Measurements from ENCODE around the gene FMNL2.
A peak's percentile ranks its signal among the peaks of the same experiment; 100 is the strongest.

Gene FMNL2

GRCh38 chr2:152427902-152428301, 92.9 kb downstream of the FMNL2 start:
- no peak for DNase-seq

- no peak for DNase-seq
Measured at GRCh38 chr2:152428800-152429582, 94.0 kb downstream of the FMNL2 start.

- no peak for DNase-seq
Measured at GRCh38 chr2:152430876-152431275, 95.9 kb downstream of the FMNL2 start.

GRCh38 chr2:152431370-152432098, 96.6 kb downstream of the FMNL2 start:
- DNase-seq: peak; percentile 12 to 39

- peak; percentile 88 to 92 for DNase-seq
Measured at GRCh38 chr2:152432206-152432653, 97.3 kb downstream of the FMNL2 start.

DNA sequence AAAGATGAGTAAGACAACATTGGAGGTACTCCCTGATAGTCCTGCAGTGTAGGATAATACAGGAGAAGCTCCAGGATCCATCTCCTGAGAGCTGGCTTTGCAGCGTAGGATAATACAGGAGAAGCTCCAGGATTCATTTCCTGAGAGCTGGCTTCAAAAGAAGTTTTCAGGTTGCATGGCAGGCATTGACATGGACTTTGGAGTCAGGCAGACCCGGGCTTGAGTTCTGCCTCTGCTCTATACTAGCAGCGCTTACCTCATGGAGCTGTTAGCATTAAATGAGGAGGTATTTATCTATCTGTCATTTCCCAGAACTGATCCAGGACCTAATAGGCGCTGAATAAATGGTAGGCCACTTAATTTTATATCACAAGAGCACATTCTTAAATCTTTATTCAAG, 97.8 kb downstream of the FMNL2 start:
- DNase-seq: no peak

GRCh38 chr2:152433289-152433688, 98.3 kb downstream of the FMNL2 start:
- no peak for DNase-seq

DNA sequence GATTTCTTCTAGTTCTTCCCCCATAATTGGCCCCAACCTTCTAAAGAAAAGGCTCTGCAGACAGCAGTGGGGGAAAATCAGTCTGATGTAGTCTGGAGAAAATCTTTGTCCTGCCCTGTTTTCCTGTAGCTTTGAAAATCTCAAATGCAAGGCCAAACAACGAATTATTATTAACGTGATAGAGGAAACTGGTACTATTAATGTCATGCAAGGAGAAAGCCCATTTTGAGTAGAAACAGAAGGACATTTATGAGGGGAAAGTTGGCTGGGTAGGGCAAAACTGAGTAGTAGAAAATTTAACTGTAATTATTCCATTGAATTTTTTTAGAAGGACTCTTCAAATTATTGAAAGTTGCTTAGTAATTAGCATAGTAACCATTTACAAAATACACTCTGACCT, 98.8 kb downstream of the FMNL2 start:
- no peak for DNase-seq

- DNase-seq: peak; percentile 95 to 99
Measured at GRCh38 chr2:152434395-152435182, 99.6 kb downstream of the FMNL2 start.

- DNase-seq: no peak
Measured at GRCh38 chr2:152436148-152436547, 101.2 kb downstream of the FMNL2 start.

DNA sequence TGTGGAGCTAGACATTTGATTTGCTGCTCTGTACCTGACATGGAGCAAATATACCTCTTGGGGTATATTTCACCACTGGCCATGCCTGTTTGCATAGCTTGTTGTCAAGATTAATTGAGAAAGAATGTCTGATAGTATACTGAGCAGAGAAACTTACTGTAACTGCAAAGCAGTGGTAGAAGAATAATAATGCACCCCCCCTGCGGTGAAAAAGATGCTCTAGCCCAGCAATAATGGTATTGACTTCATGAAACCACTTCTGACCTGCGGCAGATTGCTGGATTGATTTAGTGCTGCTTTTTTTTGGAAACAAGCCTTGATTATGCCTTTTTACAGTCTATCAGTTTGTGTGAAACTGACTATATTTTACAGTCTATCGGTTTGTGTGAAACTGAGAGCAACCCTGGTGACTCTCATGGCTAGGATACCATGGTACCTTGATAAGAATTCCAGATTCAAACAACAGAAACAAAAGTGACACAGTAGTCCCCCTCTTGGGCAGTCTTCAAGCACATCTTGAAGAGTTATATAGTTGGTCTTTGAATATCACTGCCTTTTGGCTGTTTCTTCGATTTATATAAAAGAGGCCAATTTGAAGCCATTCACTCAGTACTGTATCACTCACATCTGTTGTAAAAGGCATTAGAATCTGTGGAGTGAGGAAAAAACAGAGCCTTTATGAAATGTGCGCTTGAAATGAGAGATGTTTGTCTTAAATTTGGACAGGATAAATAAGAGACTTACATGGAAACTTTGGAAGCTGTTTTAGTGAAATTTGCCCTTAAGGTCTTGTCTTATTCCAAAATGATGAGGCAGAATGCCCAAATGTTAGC, 102.5 kb downstream of the FMNL2 start:
- no peak for DNase-seq

- DNase-seq: no peak
Measured at GRCh38 chr2:152440049-152440448, 105.1 kb downstream of the FMNL2 start.

GRCh38 chr2:152440460-152440859, 105.5 kb downstream of the FMNL2 start:
- no peak for DNase-seq

DNA sequence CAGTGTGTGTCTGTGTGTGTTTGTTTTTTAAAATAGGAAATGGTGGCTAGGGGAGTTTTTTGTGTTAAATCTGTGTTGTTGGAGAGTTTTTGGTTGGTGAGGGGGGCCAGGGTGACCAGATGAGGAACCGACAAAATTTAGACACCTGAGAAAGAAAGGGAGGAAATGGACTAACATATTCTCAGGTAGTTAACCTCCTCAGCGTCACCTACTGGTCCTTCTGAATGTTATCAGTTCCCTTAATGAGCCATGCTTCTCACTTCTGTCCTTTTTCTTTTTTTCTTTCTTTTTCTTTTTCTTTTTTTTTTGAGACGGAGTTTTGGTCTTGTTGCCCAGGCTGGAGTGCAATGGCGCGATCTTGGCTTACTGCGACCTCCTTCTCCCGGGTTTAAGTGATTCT, 107.0 kb downstream of the FMNL2 start:
- DNase-seq: no peak

- no peak for DNase-seq
Measured at GRCh38 chr2:152443771-152444170, 108.8 kb downstream of the FMNL2 start.

GRCh38 chr2:152444448-152444847, 109.5 kb downstream of the FMNL2 start:
- DNase-seq: no peak

GRCh38 chr2:152445375-152445774, 110.4 kb downstream of the FMNL2 start:
- DNase-seq: no peak

DNA sequence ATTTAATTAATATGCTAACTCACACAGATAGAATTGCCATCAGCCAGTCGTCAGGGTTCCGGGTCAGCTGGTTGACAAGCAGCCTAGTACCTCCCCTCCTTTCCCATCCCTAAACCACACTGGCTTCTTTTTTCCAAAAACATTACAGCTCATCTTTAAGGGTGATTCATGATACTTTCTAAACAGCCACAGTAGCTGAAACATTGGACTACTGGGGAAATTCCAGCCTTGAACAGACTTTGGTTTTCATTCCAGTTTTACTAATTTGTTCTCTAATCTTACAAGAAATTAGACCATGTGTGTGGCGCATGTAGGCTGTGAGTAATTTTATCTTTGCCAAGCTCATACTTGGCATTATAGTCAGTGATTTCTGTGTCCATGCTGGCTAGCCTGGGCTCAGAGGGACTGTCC, 110.8 kb downstream of the FMNL2 start:
- DNase-seq: no peak

- DNase-seq: no peak
Measured at GRCh38 chr2:152446213-152446612, 111.2 kb downstream of the FMNL2 start.

DNA sequence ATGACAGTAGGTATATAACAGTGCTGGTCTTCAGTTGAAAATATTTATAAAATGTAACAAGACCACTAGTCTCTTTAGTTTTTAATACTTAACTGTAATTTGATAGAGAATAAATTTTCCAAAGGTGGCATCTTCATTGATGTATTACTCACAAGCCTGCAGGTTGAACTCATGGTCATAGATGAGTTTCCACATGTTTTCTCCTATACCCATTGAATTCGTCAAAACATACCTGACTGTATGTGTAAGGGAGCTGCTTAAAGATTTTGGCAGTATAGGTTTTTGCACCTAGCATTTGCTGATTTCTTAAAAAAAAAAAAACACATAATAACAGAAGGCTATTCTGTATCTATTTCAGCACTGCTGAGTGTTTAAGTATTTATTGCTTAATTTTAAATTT, 112.9 kb downstream of the FMNL2 start:
- DNase-seq: no peak

- no peak for DNase-seq
Measured at GRCh38 chr2:152448606-152449005, 113.6 kb downstream of the FMNL2 start.

GRCh38 chr2:152449578-152449977, 114.6 kb downstream of the FMNL2 start:
- DNase-seq: no peak

- no peak for DNase-seq
Measured at GRCh38 chr2:152450176-152450575, 115.2 kb downstream of the FMNL2 start.

Measured in NCI-H524 (cell line).